Panc1 (cell line): ENCODE measurements around the gene ACER1.

Experiments
- POLR2AphosphoS5 ChIP-seq: IDR thresholded peaks from 2 replicates; pipeline ENCODE4 v1.6.1; 2012; ENCODE audit warnings: mild to moderate bottlenecking, low read depth, low read length, moderate library complexity
- TCF7L2 ChIP-seq: IDR thresholded peaks from 2 replicates; pipeline ENCODE4 v1.6.1; 2011; ENCODE audit warnings: mild to moderate bottlenecking, low read depth, low read length, inconsistent platforms
- TF ChIP-seq, protein P1 (sequence below): fragments of 450-650 bp; IDR thresholded peaks from 2 replicates; pipeline ENCODE4 v1.5.1; 2017; ENCODE audit warnings: mild to moderate bottlenecking

DNA sequence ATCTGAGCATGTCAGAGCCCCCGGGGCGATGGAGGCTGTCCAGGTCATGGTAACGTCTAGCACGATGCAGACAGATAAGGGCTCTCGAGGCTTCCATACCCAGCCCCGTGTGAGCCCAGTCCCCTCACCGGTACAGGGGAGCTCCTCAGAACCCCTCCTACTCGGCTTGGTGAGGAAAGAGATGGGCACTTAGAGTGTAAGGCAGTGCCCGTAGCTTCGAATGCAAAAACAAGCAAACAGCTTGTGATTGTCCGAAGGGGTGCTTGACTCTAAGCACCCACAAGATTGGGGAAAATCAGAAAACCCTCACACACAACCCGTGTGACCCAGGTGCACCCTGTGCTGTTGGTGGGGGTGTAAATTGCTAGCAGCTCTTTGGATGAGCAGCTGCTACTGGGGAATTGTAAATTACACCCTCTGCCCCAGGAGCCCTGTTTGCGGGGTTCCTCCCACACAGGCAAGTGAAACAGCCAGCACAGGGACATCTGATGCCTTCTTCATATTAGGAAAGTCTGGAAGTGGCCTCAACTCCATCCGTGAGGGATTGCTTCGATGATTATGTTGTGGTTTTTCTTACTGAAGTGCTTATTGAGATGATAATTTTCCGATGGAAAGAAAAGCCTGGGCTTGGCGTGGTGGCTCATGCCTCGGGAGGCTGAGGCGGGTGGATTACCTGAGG lies 43.2 kb upstream of the ACER1 start:
- TF ChIP-seq, protein P1, sequence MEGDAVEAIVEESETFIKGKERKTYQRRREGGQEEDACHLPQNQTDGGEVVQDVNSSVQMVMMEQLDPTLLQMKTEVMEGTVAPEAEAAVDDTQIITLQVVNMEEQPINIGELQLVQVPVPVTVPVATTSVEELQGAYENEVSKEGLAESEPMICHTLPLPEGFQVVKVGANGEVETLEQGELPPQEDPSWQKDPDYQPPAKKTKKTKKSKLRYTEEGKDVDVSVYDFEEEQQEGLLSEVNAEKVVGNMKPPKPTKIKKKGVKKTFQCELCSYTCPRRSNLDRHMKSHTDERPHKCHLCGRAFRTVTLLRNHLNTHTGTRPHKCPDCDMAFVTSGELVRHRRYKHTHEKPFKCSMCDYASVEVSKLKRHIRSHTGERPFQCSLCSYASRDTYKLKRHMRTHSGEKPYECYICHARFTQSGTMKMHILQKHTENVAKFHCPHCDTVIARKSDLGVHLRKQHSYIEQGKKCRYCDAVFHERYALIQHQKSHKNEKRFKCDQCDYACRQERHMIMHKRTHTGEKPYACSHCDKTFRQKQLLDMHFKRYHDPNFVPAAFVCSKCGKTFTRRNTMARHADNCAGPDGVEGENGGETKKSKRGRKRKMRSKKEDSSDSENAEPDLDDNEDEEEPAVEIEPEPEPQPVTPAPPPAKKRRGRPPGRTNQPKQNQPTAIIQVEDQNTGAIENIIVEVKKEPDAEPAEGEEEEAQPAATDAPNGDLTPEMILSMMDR: no peak
- TF ChIP-seq POLR2AphosphoS5: peak; percentile 46
- TF ChIP-seq TCF7L2: no peak
